Endothelial cell of umbilical vein (primary cell): ENCODE results near the gene L1CAM. TPM values are rescaled to one million over a fixed set of nuclear protein-coding genes. Genes with fewer than 3 reads are reported as not detected.

ENCODE experiments used
- BruUV-seq: library from RNA; stranded (reverse); fragments of 400-500 nt; replicated peaks from 2 replicates; lab custom pipeline; 2021; lab: Mats Ljungman, UMichigan
- CTCF ChIA-PET: fragments of 300-600, 350-600 bp; sonication (Branson Sonifier 250); formaldehyde crosslinking; loops from one replicate; lab custom pipeline; 2021; ENCODE audit warnings: antibody characterized with exemption, inconsistent platforms; lab: Charles Lee
- POLR2A ChIA-PET: fragments of 300-600, 350-600 bp; sonication (Branson Sonifier 250); formaldehyde crosslinking; loops from one replicate; lab custom pipeline; 2021; ENCODE audit warnings: antibody characterized with exemption, inconsistent platforms; lab: Charles Lee
- DNase-seq: peaks from one replicate; pipeline ENCODE4 v3.0.0-alpha.2; 2011; ENCODE audit warnings: low read depth, low spot score
- FAIRE-seq: peaks from 2 replicates; lab custom pipeline; 2011; peaks lifted over from hg19 to GRCh38; lab: Jason Lieb, UNC
- H2AFZ ChIP-seq: 2 replicates; pipeline ENCODE4 v1.6.0; 2012; ENCODE audit warnings: low read depth, low read length, control low read depth, inconsistent platforms
- H3K27ac ChIP-seq: 2 replicates; pipeline ENCODE4 v1.5.1; 2011; ENCODE audit warnings: low read depth, mild to moderate bottlenecking, control low read depth, low read length, moderate library complexity; ENCODE audit not compliant: insufficient read depth
- H3K27me3 ChIP-seq, 2 experiments: 2 replicates each; pipeline versions ENCODE4 v1.6.0 to v1.6.1; 2011; ENCODE audit warnings: low read length in 2 of 2, mixed read lengths in 1 of 2; ENCODE audit not compliant: control insufficient read depth in 2 of 2, insufficient read depth in 2 of 2
- H3K36me3 ChIP-seq, 2 experiments: 2 replicates in 1 of 2; 3 replicates in 1 of 2; pipeline ENCODE4 v1.5.1; 2011; ENCODE audit warnings: low read length in 2 of 2, mild to moderate bottlenecking in 1 of 2, moderate library complexity in 1 of 2; ENCODE audit not compliant: control insufficient read depth in 2 of 2, insufficient read depth in 2 of 2; ENCODE audit errors: extremely low read depth in 1 of 2
- H3K4me1 ChIP-seq: 3 replicates; pipeline ENCODE4 v1.5.1; 2011; ENCODE audit warnings: mild to moderate bottlenecking, low read length; ENCODE audit not compliant: control insufficient read depth, insufficient read depth; ENCODE audit errors: extremely low read depth
- H3K4me2 ChIP-seq: 2 replicates; pipeline ENCODE4 v1.6.1; 2011; ENCODE audit warnings: low read length, control low read depth, mixed read lengths; ENCODE audit not compliant: insufficient read depth
- H3K4me3 ChIP-seq, 3 experiments: fragments of 200-600 bp in 1 of 3; sonication (generic), shearing (Covaris generic) in 1 of 3; replicated peaks in 1 of 3; 2 replicates each; pipeline ENCODE4 v1.5.1; 2011 to 2016; ENCODE audit warnings: control low read depth in 3 of 3, low read length in 3 of 3, mild to moderate bottlenecking in 2 of 3, inconsistent platforms in 1 of 3, low read depth in 1 of 3, moderate library complexity in 1 of 3; ENCODE audit not compliant: insufficient read depth in 1 of 3
- H3K79me2 ChIP-seq: 2 replicates; pipeline ENCODE4 v1.6.0; 2012; ENCODE audit warnings: low read length, inconsistent platforms; ENCODE audit not compliant: control insufficient read depth, insufficient read depth
- H3K9ac ChIP-seq: replicated peaks from 2 replicates; pipeline ENCODE3; 2011; ENCODE audit warnings: low read length, control low read depth; ENCODE audit not compliant: insufficient read depth; ENCODE audit errors: extremely low read depth
- H3K9me1 ChIP-seq: replicated peaks from 3 replicates; pipeline ENCODE4 v1.6.0; 2011; ENCODE audit warnings: mild to moderate bottlenecking, low read length; ENCODE audit not compliant: control insufficient read depth, insufficient read depth; ENCODE audit errors: extremely low read depth
- H3K9me3 ChIP-seq: replicated peaks from 2 replicates; pipeline ENCODE4 v1.5.1; 2012; ENCODE audit warnings: low read length, inconsistent platforms; ENCODE audit not compliant: control insufficient read depth, insufficient read depth
- H4K20me1 ChIP-seq: replicated peaks from 2 replicates; pipeline ENCODE3; 2011; ENCODE audit warnings: mild to moderate bottlenecking, low read length; ENCODE audit not compliant: control insufficient read depth, insufficient read depth; ENCODE audit errors: extremely low read depth
- CTCF ChIP-seq, 2 donors: IDR thresholded peaks; 1 replicate in 1 of 2; 2 replicates in 1 of 2; pipeline ENCODE4 v1.5.1; 2011; ENCODE audit warnings: low read length in 2 of 2, mild to moderate bottlenecking in 2 of 2, moderate library complexity in 2 of 2, control low read depth in 1 of 2, inconsistent platforms in 1 of 2, low read depth in 1 of 2; ENCODE audit not compliant: insufficient read depth in 1 of 2; ENCODE audit errors: extremely low read depth in 1 of 2
- EZH2 ChIP-seq: IDR thresholded peaks from 2 replicates; pipeline ENCODE4 v1.6.1; 2012; ENCODE audit warnings: borderline replicate concordance, low read depth, mild to moderate bottlenecking, moderate library complexity, low read length, inconsistent platforms; ENCODE audit not compliant: severe bottlenecking
- FOS ChIP-seq: IDR thresholded peaks from 2 replicates; pipeline ENCODE4 v1.6.1; 2011; ENCODE audit warnings: mild to moderate bottlenecking, low read length, moderate library complexity, borderline replicate concordance; ENCODE audit not compliant: insufficient read depth
- GATA2 ChIP-seq: IDR thresholded peaks from 2 replicates; pipeline ENCODE4 v1.7.0; 2011; ENCODE audit warnings: low read depth, mild to moderate bottlenecking, moderate library complexity, mixed read lengths, low read length; ENCODE audit not compliant: insufficient read length, insufficient read depth
- MAX ChIP-seq: IDR thresholded peaks from 2 replicates; pipeline ENCODE4 v1.6.1; 2011; ENCODE audit not compliant: insufficient read depth, insufficient read length
- MYC ChIP-seq: IDR thresholded peaks from one replicate; pipeline ENCODE4 v1.6.1; 2011; ENCODE audit warnings: mild to moderate bottlenecking, low read depth, low read length
- dilution Hi-C: fragments of 300-500 bp; cut with MboI; formaldehyde crosslinking; loops from one replicate; pipeline ENCODE4 v1.15.0; 2019; ENCODE audit warnings: low sequenced_read_pairs; ENCODE audit not compliant: extremely low pct_ligation_motif_present
- intact Hi-C: fragments of 100-400 bp; cut with micrococcal nuclease; formaldehyde crosslinking; loops from one replicate; pipeline ENCODE4 v1.10.0; 2022
- polyA plus RNA-seq, 4 experiments: library from polyadenylated mRNA; depleted of rRNA in 3 of 4; stranded (reverse) in 3 of 4; unstranded in 1 of 4; fragments of >200 nt; gene quantifications; 2 replicates each; pipeline versions ENCODE4 v1.2.1 to v1.2.3, GENCODE V29; 2011 to 2012; ENCODE audit warnings: missing spikeins in 1 of 4
- total RNA-seq: library from RNA; stranded (reverse); gene quantifications from 2 replicates; pipeline ENCODE4 v1.2.3, GENCODE V29; 2021

The L1CAM gene
- total and polyA plus RNA-seq, 2 donors (not counting 3 experiments of a cell fraction or from before 2014, with no cell fraction given): 0.01 TPM; not detected in 1

GRCh38 chrX:153907456-153907855, 21.5 kb upstream of the L1CAM start:
- CTCF ChIA-PET: no interaction called here

More at GRCh38 chrX:153907456-153907855, 21.5 kb upstream of the L1CAM start:
- Histone ChIP-seq H3K4me2 (no peak overlapping the region), H3K9me1 (no peaks in the 10 kb centered on the region), H3K9me3 (no peaks in the 10 kb centered on the region), H3K9ac (no peak overlapping the region), H3K79me2 (no peaks in the 10 kb centered on the region), H3K27ac (no peak overlapping the region), H3K27me3 (no peaks in the 10 kb centered on the region), H4K20me1 (no peaks in the 10 kb centered on the region), H3K36me3 (no peaks in the 10 kb centered on the region), H3K4me3 (no peak overlapping the region), H2AFZ (no peak overlapping the region), H3K4me1 (no peaks in the 10 kb centered on the region)
- POLR2A ChIA-PET: no interaction called here
- FAIRE-seq: no peak
- no TSS peak for BruUV-seq
- intact Hi-C loops (no loop called here), dilution Hi-C loops (no loop called here)
- DNase-seq: no peak
- no peak for TF ChIP-seq EZH2
- no peak for TF ChIP-seq MYC
- TF ChIP-seq GATA2: no peak
- no peak for TF ChIP-seq FOS
- no peak for TF ChIP-seq CTCF (IDR thresholded peaks at IDR 0.05; ENCODE audit: extremely low read depth in 1 of 2, insufficient read depth in 1 of 2, low read depth in 1 of 2, low read length in 2 of 2)
- no peak for TF ChIP-seq MAX
